IMR-90 (cell line): ENCODE data around the gene HBEGF. TPM values are rescaled to one million over a fixed set of nuclear protein-coding genes. Genes with fewer than 3 reads are reported as not detected.

Source experiments
- ATAC-seq: fragments of 200-7000 bp; cut with Tn5 transposase; 2 replicates; pipeline ENCODE4 v1.9.1; 2020; ENCODE audit warnings: low read depth, mild to moderate bottlenecking, moderate library complexity
- BruUV-seq: library from RNA; stranded (reverse); fragments of 400-500 nt; replicated peaks from 2 replicates; lab custom pipeline; 2021; lab: Mats Ljungman, UMichigan
- CTCF ChIA-PET: fragments of 300-600 bp; formaldehyde crosslinking; extraction: SDS; loops from one replicate; lab custom pipeline; 2021; ENCODE audit warnings: antibody characterized with exemption; lab: Yijun Ruan, JAX
- POLR2A ChIA-PET: fragments of 300-600 bp; sonication (Branson Sonifier 250); formaldehyde crosslinking; loops from one replicate; lab custom pipeline; 2022; ENCODE audit warnings: antibody characterized with exemption; ENCODE audit not compliant: unreplicated experiment; lab: Charles Lee
- DNase-seq: peaks from one replicate; pipeline ENCODE4 v3.0.0; 2013
- H2AFZ ChIP-seq: replicated peaks from 2 replicates; pipeline ENCODE3; 2013; ENCODE audit warnings: low read length, mild to moderate bottlenecking; ENCODE audit not compliant: poor library complexity
- H2AK5ac ChIP-seq: 2 replicates; pipeline ENCODE4 v1.6.1; 2013; ENCODE audit warnings: low read depth, low read length, inconsistent platforms
- H2AK9ac ChIP-seq: replicated peaks from 2 replicates; pipeline ENCODE3; 2013; ENCODE audit warnings: mild to moderate bottlenecking, low read depth, low read length, moderate library complexity; ENCODE audit not compliant: poor library complexity
- H2BK120ac ChIP-seq: 2 replicates; pipeline ENCODE4 v1.6.1; 2013; ENCODE audit warnings: low read depth, low read length, inconsistent platforms
- H2BK15ac ChIP-seq: 3 replicates; pipeline ENCODE4 v1.6.1; 2013; ENCODE audit warnings: low read depth, low read length, inconsistent platforms
- H2BK20ac ChIP-seq: 2 replicates; pipeline ENCODE4 v1.6.1; 2013; ENCODE audit warnings: low read depth, mild to moderate bottlenecking, inconsistent platforms, low read length, moderate library complexity
- H2BK5ac ChIP-seq: 2 replicates; pipeline ENCODE4 v1.6.1; 2013; ENCODE audit warnings: mild to moderate bottlenecking, low read depth, low read length, inconsistent platforms; ENCODE audit not compliant: poor library complexity, severe bottlenecking
- H3K14ac ChIP-seq: replicated peaks from 2 replicates; pipeline ENCODE4 v1.6.1; 2013; ENCODE audit warnings: low read depth, low read length, inconsistent platforms
- H3K18ac ChIP-seq: 2 replicates; pipeline ENCODE4 v1.6.1; 2013; ENCODE audit warnings: low read depth, low read length, control low read depth
- H3K23ac ChIP-seq: 2 replicates; pipeline ENCODE4 v1.6.1; 2013; ENCODE audit warnings: low read depth, low read length, inconsistent platforms
- H3K27ac ChIP-seq: 2 replicates; pipeline ENCODE4 v1.5.1; 2013; ENCODE audit warnings: mild to moderate bottlenecking, control low read depth, low read length; ENCODE audit not compliant: insufficient read depth
- H3K27me3 ChIP-seq: 2 replicates; pipeline ENCODE4 v1.6.1; 2013; ENCODE audit warnings: low read length; ENCODE audit not compliant: control insufficient read depth, insufficient read depth
- H3K36me3 ChIP-seq: 2 replicates; pipeline ENCODE4 v1.6.1; 2013; ENCODE audit warnings: low read length, mixed read lengths; ENCODE audit not compliant: control insufficient read depth, insufficient read depth
- H3K4ac ChIP-seq: 2 replicates; pipeline ENCODE4 v1.6.1; 2013; ENCODE audit warnings: low read depth, low read length, inconsistent platforms
- H3K4me1 ChIP-seq: 2 replicates; pipeline ENCODE4 v1.6.1; 2013; ENCODE audit warnings: low read length, mixed read lengths; ENCODE audit not compliant: control insufficient read depth, insufficient read depth
- H3K4me2 ChIP-seq: 2 replicates; pipeline ENCODE4 v1.6.1; 2013; ENCODE audit warnings: low read depth, mild to moderate bottlenecking, control low read depth, low read length, moderate library complexity
- H3K4me3 ChIP-seq: 2 replicates; pipeline ENCODE4 v1.5.1; 2013; ENCODE audit warnings: low read depth, mild to moderate bottlenecking, control low read depth, low read length, moderate library complexity; ENCODE audit not compliant: insufficient read depth
- H3K56ac ChIP-seq: 2 replicates; pipeline ENCODE4 v1.6.1; 2013; ENCODE audit warnings: low read length, inconsistent platforms; ENCODE audit not compliant: insufficient read depth; ENCODE audit errors: extremely low read depth
- H3K79me1 ChIP-seq, 2 experiments: 2 replicates each; pipeline ENCODE4 v1.6.1; 2013; ENCODE audit warnings: low read length in 2 of 2, inconsistent platforms in 1 of 2, low read depth in 1 of 2
- H3K9ac ChIP-seq: 2 replicates; pipeline ENCODE4 v1.6.1; 2013; ENCODE audit warnings: low read depth, low read length, control low read depth
- H3K9me1 ChIP-seq: 2 replicates; pipeline ENCODE4 v1.6.1; 2013; ENCODE audit warnings: low read length, inconsistent platforms; ENCODE audit not compliant: insufficient read depth
- H3K9me3 ChIP-seq: 2 replicates; pipeline ENCODE4 v1.6.1; 2013; ENCODE audit warnings: low read length; ENCODE audit not compliant: control insufficient read depth, insufficient read depth
- H4K20me1 ChIP-seq: 2 replicates; pipeline ENCODE4 v1.6.1; 2013; ENCODE audit warnings: low read length, inconsistent platforms; ENCODE audit not compliant: insufficient read depth
- H4K5ac ChIP-seq: 2 replicates; pipeline ENCODE4 v1.6.1; 2013; ENCODE audit warnings: mild to moderate bottlenecking, low read depth, low read length, control low read depth
- H4K8ac ChIP-seq, 2 experiments: 2 replicates each; pipeline ENCODE4 v1.6.1; 2013; ENCODE audit warnings: low read depth in 2 of 2, low read length in 2 of 2, control low read depth in 1 of 2, inconsistent platforms in 1 of 2
- H4K91ac ChIP-seq: 2 replicates; pipeline ENCODE4 v1.6.1; 2013; ENCODE audit warnings: low read depth, low read length, inconsistent platforms; ENCODE audit not compliant: insufficient read depth
- BHLHE40 ChIP-seq: fragments of 150-350 bp; IDR thresholded peaks from 2 replicates; pipeline ENCODE4 v1.6.1; 2016; ENCODE audit warnings: mild to moderate bottlenecking, low read depth, low read length
- CEBPB ChIP-seq: IDR thresholded peaks from 2 replicates; pipeline ENCODE4 v1.6.1; 2012; ENCODE audit warnings: low read depth, low read length, improper control_type of control experiment
- CHD1 ChIP-seq: IDR thresholded peaks from 2 replicates; pipeline ENCODE4 v1.6.1; 2012; ENCODE audit warnings: low read depth, low read length, improper control_type of control experiment
- CTCF ChIP-seq: conservative IDR thresholded peaks from 2 replicates; pipeline ENCODE4 v1.5.1; 2012; ENCODE audit warnings: mild to moderate bottlenecking, low read depth, low read length, improper control_type of control experiment
- ELK1 ChIP-seq: fragments of 150-350 bp; IDR thresholded peaks from 2 replicates; pipeline ENCODE4 v1.6.1; 2016; ENCODE audit warnings: low read depth, mild to moderate bottlenecking, low read length, moderate library complexity, borderline replicate concordance
- FOS ChIP-seq: fragments of 150-350 bp; IDR thresholded peaks from 2 replicates; pipeline ENCODE4 v1.6.1; 2016; ENCODE audit warnings: low read depth, low read length
- MAFK ChIP-seq: IDR thresholded peaks from 2 replicates; pipeline ENCODE4 v1.6.1; 2012; ENCODE audit warnings: low read depth, low read length, improper control_type of control experiment
- NFE2L2 ChIP-seq: fragments of 150-350 bp; IDR thresholded peaks from 2 replicates; pipeline ENCODE4 v1.6.1; 2016; ENCODE audit warnings: low read depth, mild to moderate bottlenecking, low read length
- POLR2A ChIP-seq: IDR thresholded peaks from 2 replicates; pipeline ENCODE4 v1.6.1; 2012; ENCODE audit warnings: mild to moderate bottlenecking, low read depth, low read length
- RAD21 ChIP-seq: IDR thresholded peaks from 2 replicates; pipeline ENCODE4 v1.6.1; 2012; ENCODE audit warnings: low read length, improper control_type of control experiment
- RCOR1 ChIP-seq: IDR thresholded peaks from 2 replicates; pipeline ENCODE4 v1.6.1; 2012; ENCODE audit warnings: mild to moderate bottlenecking, low read length, improper control_type of control experiment; ENCODE audit not compliant: insufficient replicate concordance
- USF2 ChIP-seq: fragments of 150-350 bp; IDR thresholded peaks from 2 replicates; pipeline ENCODE4 v1.6.1; 2017; ENCODE audit warnings: mild to moderate bottlenecking, antibody characterized with exemption, low read length, low read depth
- WGBS, 2 experiments: methylation state at CpG; one replicate each; pipeline versions ENCODE4 v1.1.5 to v1.1.7; 2013; ENCODE audit warnings: missing lambda C conversion rate in 2 of 2; ENCODE audit not compliant: insufficient read length in 1 of 2; ENCODE audit errors: extremely low coverage in 2 of 2; 5-methylcytosine and 5-hydroxymethylcytosine counted together
- dilution Hi-C: fragments of 300-500 bp; cut with HindIII; formaldehyde crosslinking; loops from one replicate; pipeline ENCODE4 v1.14.3; 2018; ENCODE audit warnings: low sequenced_read_pairs; ENCODE audit not compliant: unreplicated experiment
- in situ Hi-C: fragments of 300-500 bp; cut with MboI; formaldehyde crosslinking; loops from 3 replicates; pipeline ENCODE4 v1.14.3; 2019; ENCODE audit warnings: low sequenced_read_pairs, inconsistent platforms, mixed read lengths
- intact Hi-C: fragments of 100-400 bp; cut with micrococcal nuclease; formaldehyde crosslinking; loops from 2 replicates; pipeline ENCODE4 v1.10.0; 2022
- polyA plus RNA-seq, 3 experiments: library from polyadenylated mRNA; depleted of rRNA; stranded (reverse); fragments of >200 nt; gene quantifications; 2 replicates each; pipeline ENCODE4 v1.2.3, GENCODE V29; 2012; ENCODE audit warnings: low replicate concordance in 1 of 3
- total RNA-seq: library from RNA; depleted of rRNA; stranded (reverse); fragments of >200 nt; gene quantifications from 2 replicates; pipeline ENCODE4 v1.2.3, GENCODE V29; 2012

HBEGF gene
- total and polyA plus RNA-seq, 2 of the 4 experiments (the other 2 are of a cell fraction) = 18.8 to 36.1 TPM

DNA sequence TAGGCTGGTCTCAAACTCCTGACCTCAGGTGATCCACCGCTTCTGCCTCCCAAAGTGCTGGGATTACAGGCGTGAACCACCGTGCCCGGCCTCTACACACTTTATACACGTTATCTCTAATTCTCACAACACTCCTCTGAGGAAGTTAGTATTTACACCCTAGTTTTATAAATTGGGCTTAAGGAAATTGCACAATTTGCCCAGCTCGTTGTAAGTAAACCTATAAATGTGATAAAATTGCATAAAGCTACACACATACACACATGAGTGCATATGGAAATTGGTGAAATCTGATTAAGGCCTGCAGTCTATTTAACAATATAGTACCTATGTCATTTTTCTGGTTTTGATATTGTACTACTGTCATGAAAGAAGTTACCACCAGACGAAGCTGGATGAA is 9.1 kb upstream of the HBEGF start:
- no peak overlapping the region for H3K4me3 ChIP-seq
- H4K20me1 ChIP-seq = no peaks in the 10 kb centered on the region
- no peak overlapping the region for H3K9ac ChIP-seq
- H4K8ac ChIP-seq = no peak overlapping the region
- H3K27ac ChIP-seq = no peak overlapping the region
- 0 out of 2 replicates have a peak, but pooled peaks cover 6% of the 10 kb centered on the region for H3K9me1 ChIP-seq
- DNase-seq = no peak
- H4K91ac ChIP-seq = no peak overlapping the region
- intact Hi-C loops = loop anchor here (10.0 kb wide), 1 partner anchor 281 kb away; no protein-coding TSS in a partner anchor
- POLR2A ChIA-PET = no interaction called here
- in situ Hi-C loops = loop anchor here (25.0 kb wide), 1 partner anchor 568 kb away; the partner anchor contains the start of gene PSD2
- ATAC-seq = no peak
- H2AK9ac ChIP-seq = no peak overlapping the region
- H3K23ac ChIP-seq = no peak overlapping the region
- H3K79me1 ChIP-seq = no peaks in the 10 kb centered on the region; a peak in 1 of 4 replicates
- no peak overlapping the region for H2BK15ac ChIP-seq
- no peak overlapping the region for H3K18ac ChIP-seq
- H3K4me1 ChIP-seq = no peaks in the 10 kb centered on the region
- no peak overlapping the region for H2BK20ac ChIP-seq
- no peaks in the 10 kb centered on the region for H3K9me3 ChIP-seq
- no peak overlapping the region for H2AK5ac ChIP-seq
- no peak overlapping the region for H3K14ac ChIP-seq
- no peaks in the 10 kb centered on the region for H3K36me3 ChIP-seq
- no peak overlapping the region for H3K56ac ChIP-seq
- H2BK120ac ChIP-seq = no peak overlapping the region
- no peak overlapping the region for H3K4me2 ChIP-seq
- CTCF ChIA-PET = interaction anchor here (1.6 to 2.7 kb wide), 5 partner anchors 8 to 116 kb away, joined by 4 to 21 read pairs (median 8); partner anchors contain the start of gene HBEGF
- H3K27me3 ChIP-seq = no peaks in the 10 kb centered on the region
- TF ChIP-seq BHLHE40 (no peak), POLR2A (no peak), NFE2L2 (no peak), RCOR1 (no peak), ELK1 (no peak), CHD1 (no peak), RAD21 (no peak), FOS (no peak), MAFK (no peak), CEBPB (no peak), USF2 (no peak), CTCF (no peak)
- no peak overlapping the region for H2BK5ac ChIP-seq
- H3K4ac ChIP-seq = no peak overlapping the region
- dilution Hi-C loops = no loop called here
- no peak overlapping the region for H4K5ac ChIP-seq
- no CpG with 5 or more reads among the region's 7 CpGs for WGBS, 2 experiments
- H2AFZ ChIP-seq = no peak overlapping the region
- no TSS peak for BruUV-seq
